ENCODE data around the gene MRPL41.

MRPL41 gene

GRCh38 chr9:137569609-137570203, 18.0 kb downstream of the MRPL41 start:
- H3K4me3 ChIP-seq: no peak overlapping the region
- H3K27ac ChIP-seq: no peak overlapping the region
- intact Hi-C loops (cut with DNase I; ENCODE audit: low total_unique reads): no loop called here
- TF ChIP-seq, protein P1, sequence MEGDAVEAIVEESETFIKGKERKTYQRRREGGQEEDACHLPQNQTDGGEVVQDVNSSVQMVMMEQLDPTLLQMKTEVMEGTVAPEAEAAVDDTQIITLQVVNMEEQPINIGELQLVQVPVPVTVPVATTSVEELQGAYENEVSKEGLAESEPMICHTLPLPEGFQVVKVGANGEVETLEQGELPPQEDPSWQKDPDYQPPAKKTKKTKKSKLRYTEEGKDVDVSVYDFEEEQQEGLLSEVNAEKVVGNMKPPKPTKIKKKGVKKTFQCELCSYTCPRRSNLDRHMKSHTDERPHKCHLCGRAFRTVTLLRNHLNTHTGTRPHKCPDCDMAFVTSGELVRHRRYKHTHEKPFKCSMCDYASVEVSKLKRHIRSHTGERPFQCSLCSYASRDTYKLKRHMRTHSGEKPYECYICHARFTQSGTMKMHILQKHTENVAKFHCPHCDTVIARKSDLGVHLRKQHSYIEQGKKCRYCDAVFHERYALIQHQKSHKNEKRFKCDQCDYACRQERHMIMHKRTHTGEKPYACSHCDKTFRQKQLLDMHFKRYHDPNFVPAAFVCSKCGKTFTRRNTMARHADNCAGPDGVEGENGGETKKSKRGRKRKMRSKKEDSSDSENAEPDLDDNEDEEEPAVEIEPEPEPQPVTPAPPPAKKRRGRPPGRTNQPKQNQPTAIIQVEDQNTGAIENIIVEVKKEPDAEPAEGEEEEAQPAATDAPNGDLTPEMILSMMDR (IDR thresholded peaks at IDR 0.05): no peak
- no peaks in the 10 kb centered on the region for H3K4me1 ChIP-seq
- H3K36me3 ChIP-seq: peaks cover 13 to 45% (median 29%) of the 10 kb centered on the region in 3 donors
- H3K27me3 ChIP-seq: no peaks in the 10 kb centered on the region
- no peaks in the 10 kb centered on the region for H3K9me3 ChIP-seq
- no peak for DNase-seq

DNA sequence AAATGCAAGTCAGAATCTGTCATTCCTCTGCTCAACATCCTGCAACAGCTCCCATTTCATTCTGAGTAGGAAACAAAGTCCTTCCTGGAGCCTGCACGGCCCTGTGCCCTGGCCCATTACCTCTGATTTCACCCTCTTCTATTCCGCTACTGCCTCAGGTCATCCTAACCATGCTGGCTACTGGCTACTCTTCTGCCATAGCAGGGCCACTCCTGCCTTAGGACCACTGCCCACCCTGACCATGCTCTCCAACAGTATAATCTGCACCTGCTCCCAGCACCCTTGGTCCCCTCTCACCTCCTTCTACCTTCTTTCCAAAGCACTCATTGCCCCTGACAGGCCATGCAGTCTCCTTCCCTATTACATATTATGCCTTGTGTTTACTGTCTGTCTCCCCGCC, 18.9 kb downstream of the MRPL41 start:
- intact Hi-C loops (cut with DNase I; ENCODE audit: low total_unique reads): no loop called here
- TF ChIP-seq, protein P1 (IDR thresholded peaks at IDR 0.05): no peak
- peaks cover 20 to 50% (median 35%) of the 10 kb centered on the region in 3 donors for H3K36me3 ChIP-seq

DNA sequence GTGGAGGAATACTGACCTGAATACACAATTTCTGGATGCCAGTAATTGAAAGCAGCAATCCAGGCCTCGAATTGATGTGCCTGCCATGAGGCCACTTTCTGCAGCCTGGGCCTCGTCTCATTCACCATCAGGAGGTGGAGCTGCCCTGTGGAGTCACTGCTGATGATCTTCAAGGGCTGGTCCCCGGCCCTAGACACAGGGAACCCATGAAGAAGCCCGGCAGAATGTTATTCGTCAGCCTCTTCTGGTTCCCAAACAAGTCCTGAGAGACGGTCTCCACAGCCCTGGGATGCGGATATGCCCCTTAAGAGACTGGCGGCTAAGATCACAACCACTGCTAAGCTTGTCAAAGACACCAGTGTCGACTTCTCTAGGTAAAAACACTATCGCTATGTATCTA, 22.5 kb downstream of the MRPL41 start:
- Histone ChIP-seq H3K27ac (no peak overlapping the region), H3K9me3 (no peaks in the 10 kb centered on the region), H3K4me1 (peaks cover 0 to 28% (median 17%) of the 10 kb centered on the region in 4 donors), H3K36me3 (peaks cover 26 to 47% (median 44%) of the 10 kb centered on the region in 3 donors), H3K4me3 (no peak overlapping the region), H3K27me3 (no peaks in the 10 kb centered on the region)
- TF ChIP-seq, protein P1 (IDR thresholded peaks at IDR 0.05): no peak
- no peak for DNase-seq
- intact Hi-C loops (cut with DNase I; ENCODE audit: low total_unique reads): no loop called here

More for the DNA sequence above, 18.9 kb downstream of the MRPL41 start:
- no peaks in the 10 kb centered on the region for H3K4me1 ChIP-seq
- no peak overlapping the region for H3K27ac ChIP-seq
- H3K27me3 ChIP-seq: no peaks in the 10 kb centered on the region
- DNase-seq: no peak
- H3K4me3 ChIP-seq: no peak overlapping the region
- no peaks in the 10 kb centered on the region for H3K9me3 ChIP-seq

GRCh38 chr9:137575364-137575715, 23.7 kb downstream of the MRPL41 start:
- Histone ChIP-seq H3K27ac (no peak overlapping the region), H3K27me3 (no peaks in the 10 kb centered on the region), H3K36me3 (peaks cover 26 to 47% (median 44%) of the 10 kb centered on the region in 3 donors), H3K4me3 (no peak overlapping the region), H3K9me3 (no peaks in the 10 kb centered on the region), H3K4me1 (peaks cover 0 to 35% (median 19%) of the 10 kb centered on the region in 4 donors)
- DNase-seq: no peak
- intact Hi-C loops (cut with DNase I; ENCODE audit: low total_unique reads): no loop called here
- TF ChIP-seq, protein P1 (IDR thresholded peaks at IDR 0.05): no peak

DNA sequence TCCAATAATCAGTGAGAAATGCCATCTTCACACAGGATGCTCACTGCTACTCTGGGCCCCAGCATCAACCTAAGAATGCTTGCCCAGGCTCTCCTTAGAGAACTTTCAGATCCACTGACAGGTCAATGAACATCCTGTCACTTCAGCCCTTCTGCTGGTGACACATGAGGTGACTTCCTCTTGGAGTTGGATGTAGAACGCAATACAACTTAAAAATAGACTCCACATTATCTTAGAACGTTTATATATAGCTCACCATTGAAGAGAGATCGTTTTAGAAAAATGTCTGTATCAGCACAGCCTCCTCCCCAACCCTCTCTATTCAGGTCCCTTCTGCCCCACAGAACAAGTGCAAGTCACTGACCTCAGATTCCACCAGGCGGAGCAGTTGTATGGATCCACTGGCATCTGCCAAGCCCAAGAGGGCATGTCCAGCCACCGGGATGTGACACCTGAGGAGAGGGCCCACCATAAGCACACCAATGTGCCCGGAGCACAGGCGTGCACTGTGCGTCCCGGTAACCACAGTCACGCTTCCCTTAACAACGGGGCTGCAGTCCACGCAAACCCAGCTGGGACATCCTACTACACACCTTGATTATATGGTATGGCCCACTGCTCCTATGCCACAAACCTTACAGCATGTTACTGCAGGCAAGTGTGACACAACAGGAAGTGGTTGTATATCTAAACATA, 24.2 kb downstream of the MRPL41 start:
- intact Hi-C loops (cut with DNase I; ENCODE audit: low total_unique reads): no loop called here
- Histone ChIP-seq H3K4me1 (peaks cover 0 to 35% (median 19%) of the 10 kb centered on the region in 4 donors), H3K27me3 (no peaks in the 10 kb centered on the region), H3K4me3 (no peak overlapping the region), H3K36me3 (peaks cover 26 to 44% (median 43%) of the 10 kb centered on the region in 3 donors), H3K27ac (no peak overlapping the region), H3K9me3 (no peaks in the 10 kb centered on the region)
- DNase-seq: no peak
- TF ChIP-seq, protein P1 (IDR thresholded peaks at IDR 0.05): no peak
